K562 (cell line): ENCODE measurements around the gene ERN1. TPM values are rescaled to one million over a fixed set of nuclear protein-coding genes. Genes with fewer than 3 reads are reported as not detected.

ENCODE experiments used
- ATAC-seq: fragments of 200-7000 bp; cut with Tn5 transposase; 3 replicates; pipeline ENCODE4 v1.9.1; 2020; ENCODE audit warnings: moderate library complexity
- BruUV-seq: library from RNA; stranded (reverse); fragments of 400-500 nt; replicated peaks from 2 replicates; lab custom pipeline; 2021; lab: Mats Ljungman, UMichigan
- CTCF ChIA-PET: fragments of 300-600 bp; formaldehyde crosslinking; extraction: SDS; loops from one replicate; lab custom pipeline; 2021; ENCODE audit warnings: low intra/inter-chr PET ratio; lab: Yijun Ruan, JAX
- POLR2A ChIA-PET: fragments of 300-600, 350-650 bp; sonication (Branson Sonifier 250); formaldehyde crosslinking; extraction: SDS; loops from one replicate; lab custom pipeline; 2021; ENCODE audit warnings: antibody characterized with exemption, inconsistent platforms; lab: Yijun Ruan, JAX
- DNase-seq, 4 experiments: peaks; one replicate each; pipeline versions ENCODE4 v3.0.0 to v3.0.0-alpha.2; 2011 to 2018; ENCODE audit warnings: low spot score in 3 of 4, mixed read lengths in 3 of 4; ENCODE audit errors: extremely low read depth in 1 of 4
- FAIRE-seq: peaks from 2 replicates; lab custom pipeline; 2011; peaks lifted over from hg19 to GRCh38; lab: Jason Lieb, UNC
- H2AFZ ChIP-seq: 2 replicates; pipeline ENCODE4 v1.6.0; 2011; ENCODE audit warnings: low read depth, low read length, control low read depth, inconsistent platforms
- H3K27ac ChIP-seq: fragments of 200-600 bp; 3 replicates; pipeline ENCODE4 v1.8.0; 2011; ENCODE audit warnings: low read depth, mild to moderate bottlenecking, control low read depth, inconsistent platforms, low read length, moderate library complexity, mixed read lengths; ENCODE audit errors: extremely low read depth
- H3K27me3 ChIP-seq, 2 experiments: fragments of 300-600 bp in 1 of 2; 2 replicates in 1 of 2; 3 replicates in 1 of 2; pipeline versions ENCODE4 v1.6.0 to v1.8.0; 2011; ENCODE audit warnings: inconsistent platforms in 2 of 2, low read length in 2 of 2, mild to moderate bottlenecking in 1 of 2, mixed read lengths in 1 of 2, moderate library complexity in 1 of 2; ENCODE audit not compliant: control insufficient read depth in 2 of 2, insufficient read depth in 2 of 2
- H3K36me3 ChIP-seq: fragments of 300-600 bp; 3 replicates; pipeline ENCODE4 v1.8.0; 2011; ENCODE audit warnings: mild to moderate bottlenecking, low read length, inconsistent platforms; ENCODE audit not compliant: control insufficient read depth, insufficient read depth
- H3K4me1 ChIP-seq, 2 experiments: fragments of 200-600 bp in 1 of 2; replicated peaks in 1 of 2; 2 replicates in 1 of 2; 3 replicates in 1 of 2; pipeline versions ENCODE4 v1.5.1 to v1.8.0; 2011; ENCODE audit warnings: inconsistent platforms in 2 of 2, low read length in 2 of 2, mild to moderate bottlenecking in 1 of 2, mixed read lengths in 1 of 2, moderate library complexity in 1 of 2; ENCODE audit not compliant: control insufficient read depth in 2 of 2, insufficient read depth in 2 of 2
- H3K4me2 ChIP-seq: 2 replicates; pipeline ENCODE4 v1.6.1; 2011; ENCODE audit warnings: low read length, control low read depth, inconsistent platforms, mixed read lengths; ENCODE audit not compliant: insufficient read depth
- H3K4me3 ChIP-seq: fragments of 200-600 bp; sonication (generic), shearing (Covaris generic); 2 replicates; pipeline ENCODE4 v1.5.1; 2016; ENCODE audit warnings: control low read depth, inconsistent platforms
- H3K79me2 ChIP-seq: fragments of 200-600 bp; 3 replicates; pipeline ENCODE4 v1.8.0; 2011; ENCODE audit warnings: low read length, inconsistent platforms; ENCODE audit not compliant: control insufficient read depth, insufficient read depth
- H3K9ac ChIP-seq, 2 experiments: 2 replicates each; pipeline versions ENCODE4 v1.6.0 to v1.6.1; 2011; ENCODE audit warnings: low read depth in 2 of 2, low read length in 2 of 2, control low read depth in 1 of 2, inconsistent platforms in 1 of 2, mild to moderate bottlenecking in 1 of 2, mixed read lengths in 1 of 2; ENCODE audit not compliant: insufficient read depth in 1 of 2
- H3K9me1 ChIP-seq: one replicate; pipeline ENCODE4 v1.6.0; 2011; ENCODE audit warnings: inconsistent platforms, mild to moderate bottlenecking, low read length, moderate library complexity; ENCODE audit not compliant: control insufficient read depth, insufficient read depth
- H3K9me3 ChIP-seq: replicated peaks from 2 replicates; pipeline ENCODE4 v1.5.1; 2011; ENCODE audit warnings: low read depth, low read length, inconsistent platforms; ENCODE audit not compliant: control insufficient read depth, insufficient read depth
- H4K20me1 ChIP-seq: replicated peaks from 2 replicates; pipeline ENCODE4 v1.6.1; 2011; ENCODE audit warnings: low read length, inconsistent platforms, mixed read lengths; ENCODE audit not compliant: control insufficient read depth, insufficient read depth
- CHAMP1 ChIP-seq: fragments of 450-650 bp; IDR thresholded peaks from 2 replicates; pipeline ENCODE4 v1.6.1; 2016; ENCODE audit warnings: mild to moderate bottlenecking
- MNT ChIP-seq, 2 experiments: fragments of 450-650 bp; conservative IDR thresholded peaks; 2 replicates each; pipeline ENCODE4 v1.6.1; 2017; ENCODE audit warnings: mild to moderate bottlenecking in 2 of 2, moderate library complexity in 2 of 2
- SP1 ChIP-seq: sonication (generic); formaldehyde crosslinking; IDR thresholded peaks from 2 replicates; pipeline ENCODE4 v1.8.1; 2022; ENCODE audit warnings: mild to moderate bottlenecking, missing genetic modification reagents
- ZC3H11A ChIP-seq: IDR thresholded peaks from 2 replicates; pipeline ENCODE4 v1.6.1; 2012; ENCODE audit warnings: low read depth, low read length, improper control_type of control experiment
- ZKSCAN3 ChIP-seq: fragments of 250-450 bp; sonication (Bioruptor Pico); IDR thresholded peaks from 2 replicates; pipeline ENCODE4 v1.4.0; 2020
- WGBS: fragments of 100-300 bp; shearing (Covaris generic); methylation state at CpG from one replicate; pipeline ENCODE4 v1.1.6; 2016; ENCODE audit warnings: low coverage, mixed read lengths; ENCODE audit not compliant: insufficient coverage; ENCODE audit errors: missing lambda C conversion rate; 5-methylcytosine and 5-hydroxymethylcytosine counted together
- in situ Hi-C: fragments of 300-500 bp; cut with MboI; formaldehyde crosslinking; loops from 4 replicates; pipeline ENCODE4 v1.15.0; 2018; ENCODE audit warnings: inconsistent platforms, mixed read lengths
- intact Hi-C: fragments of 100-400 bp; cut with micrococcal nuclease; formaldehyde crosslinking; loops from 2 replicates; pipeline ENCODE4 v1.14.2; 2022
- polyA plus RNA-seq, 8 experiments: library from polyadenylated mRNA; depleted of rRNA in 4 of 8; stranded (reverse) in 5 of 8; unstranded in 3 of 8; fragments of >200 nt; fragmentation: Nextera tagmentation in 2 of 8; fragmentation: Illumina TruSeq in 1 of 8; extraction: Ambion mirVana in 2 of 8; extraction: Trizol in 1 of 8; gene quantifications; 2 replicates each; pipeline versions ENCODE4 v1.2.1 to v1.2.3, GENCODE V29; 2011 to 2014; ENCODE audit warnings: inconsistent platforms in 1 of 8, missing spikeins in 1 of 8
- total RNA-seq, 7 experiments: library from RNA; depleted of rRNA in 6 of 7; stranded (reverse); fragments of >200 nt in 6 of 7; fragmentation: Illumina TruSeq in 2 of 7; extraction: Trizol in 2 of 7; gene quantifications; 2 replicates each; pipeline versions ENCODE4 v1.2.1 to v1.2.3, GENCODE V29; 2011 to 2021; ENCODE audit warnings: low replicate concordance in 1 of 7

The ERN1 gene
- total and polyA plus RNA-seq, 9 of the 15 experiments (the other 6 are each of a cell fraction or from before 2014, with no cell fraction given), result 2.1 to 22.5 (median 7.3) TPM

- H3K27ac ChIP-seq, result no peak overlapping the region
- no peak overlapping the region for H3K4me2 ChIP-seq
- no peak for TF ChIP-seq CHAMP1
- TF ChIP-seq ZC3H11A, result no peak
- no peak for TF ChIP-seq ZKSCAN3
- TF ChIP-seq MNT (conservative IDR thresholded peaks at IDR 0.05), result no peak
- TF ChIP-seq SP1 (CRISPR knock-in tag), result no peak
- CTCF ChIA-PET, result no interaction called here
- no peak overlapping the region for H2AFZ ChIP-seq
- BruUV-seq, result no TSS peak
- H3K27me3 ChIP-seq, result no peaks in the 10 kb centered on the region
- intact Hi-C loops (no loop called here), in situ Hi-C loops (no loop called here)
- no peak overlapping the region for H3K9ac ChIP-seq
- no peaks in the 10 kb centered on the region for H4K20me1 ChIP-seq
- H3K36me3 ChIP-seq, result peaks cover 7% of the 10 kb centered on the region
- DNase-seq (no peak), FAIRE-seq (no peak), ATAC-seq (no peak)
- 68% methylated on average over 2 of the region's 2 CpGs for WGBS
- POLR2A ChIA-PET, result interaction anchor here (1.0 to 2.7 kb wide), 3 partner anchors 8 to 21 kb away, joined by 3 to 10 read pairs (median 5); no protein-coding TSS in a partner anchor
- H3K4me1 ChIP-seq, result peaks cover 0 to 14% of the 10 kb centered on the region in 2 experiments; a peak in 3 of 5 replicates
- no peaks in the 10 kb centered on the region for H3K79me2 ChIP-seq
- H3K4me3 ChIP-seq, result no peak overlapping the region
- H3K9me3 ChIP-seq, result no peaks in the 10 kb centered on the region
- H3K9me1 ChIP-seq, result no peaks in the 10 kb centered on the region
Observed at GRCh38 chr17:64092113-64092512, 37.8 kb downstream of the ERN1 start.
